Stimulated activated effector memory CD8-positive, alpha-beta T cell treated with anti-CD3 and anti-CD28 coated beads, Interleukin-12 subunit alpha, Interleukin-12 subunit beta, amount 100 ng/mL, for 72 hours (primary cell): ENCODE results near the gene SLC27A1.
"Not testable (repeated sequence)": the region's sequence is repeated elsewhere in the genome, so short reads cannot be mapped to it uniquely, and the experiment has no call there.

Source experiments
- ATAC-seq: fragments of 150-1000 bp; cut with Tn5 transposase; 2 replicates; pipeline ENCODE4 v1.10.0; 2021
- DNase-seq, 2 donors: peaks; one replicate each; pipeline ENCODE4 v3.0.0; 2021 to 2022; ENCODE audit warnings: low spot score in 2 of 2
- H3K27ac Mint-ChIP-seq: one replicate; pipeline ENCODE4 v1.8.0; 2022; ENCODE audit warnings: mild to moderate bottlenecking, mixed read lengths
- H3K36me3 Mint-ChIP-seq: one replicate; pipeline ENCODE4 v1.8.0; 2022; ENCODE audit warnings: mild to moderate bottlenecking, mixed read lengths
- H3K4me1 Mint-ChIP-seq: one replicate; pipeline ENCODE4 v1.8.0; 2022; ENCODE audit warnings: mixed read lengths
- H3K4me3 Mint-ChIP-seq: one replicate; pipeline ENCODE4 v1.8.0; 2022; ENCODE audit warnings: mild to moderate bottlenecking, mixed read lengths
- H3K9me3 Mint-ChIP-seq: one replicate; pipeline ENCODE4 v1.8.0; 2022; ENCODE audit warnings: mixed read lengths

The SLC27A1 gene

GRCh38 chr19:17510220-17510993, 40.1 kb downstream of the SLC27A1 start:
- Mint-ChIP-seq H3K27ac (peak overlapping the region; percentile 96), H3K9me3 (no peaks in the 10 kb centered on the region), H3K4me3 (peak overlapping the region; percentile 95), H3K4me1 (peaks cover 40% of the 10 kb centered on the region), H3K36me3 (peaks cover 27% of the 10 kb centered on the region)
- DNase-seq (no peak), ATAC-seq (no peak)

- peaks cover 40% of the 10 kb centered on the region for H3K4me1 Mint-ChIP-seq
- peak overlapping the region; percentile 95 for H3K4me3 Mint-ChIP-seq
- H3K27ac Mint-ChIP-seq: peak overlapping the region; percentile 96
- DNase-seq: peak; percentile 85 to 97
- no peaks in the 10 kb centered on the region for H3K9me3 Mint-ChIP-seq
- ATAC-seq: peak; percentile 83
- H3K36me3 Mint-ChIP-seq: peaks cover 39% of the 10 kb centered on the region
These were observed 41.6 kb downstream of the SLC27A1 start for GRCh38 chr19:17511724-17512573.

- Mint-ChIP-seq H3K36me3 (peaks cover 45% of the 10 kb centered on the region), H3K9me3 (no peaks in the 10 kb centered on the region), H3K4me1 (peaks cover 39% of the 10 kb centered on the region), H3K27ac (peak overlapping the region; percentile 96), H3K4me3 (peak overlapping the region; percentile 95)
- DNase-seq (no peak), ATAC-seq (no peak)
These were observed 42.2 kb downstream of the SLC27A1 start for GRCh38 chr19:17512574-17512939.

- H3K4me1 Mint-ChIP-seq: peaks cover 22% of the 10 kb centered on the region
- no peak overlapping the region for H3K4me3 Mint-ChIP-seq
- DNase-seq: no peak
- H3K27ac Mint-ChIP-seq: no peak overlapping the region
- peaks cover 64% of the 10 kb centered on the region for H3K36me3 Mint-ChIP-seq
- ATAC-seq: no peak
- H3K9me3 Mint-ChIP-seq: no peaks in the 10 kb centered on the region
These were observed 45.3 kb downstream of the SLC27A1 start for GRCh38 chr19:17515408-17516149.

GRCh38 chr19:17517898-17518297, 47.6 kb downstream of the SLC27A1 start:
- ATAC-seq (no peak), DNase-seq (no peak)
- Mint-ChIP-seq H3K9me3 (no peaks in the 10 kb centered on the region), H3K4me1 (peaks cover 11% of the 10 kb centered on the region), H3K36me3 (peaks cover 62% of the 10 kb centered on the region), H3K27ac (no peak overlapping the region), H3K4me3 (no peak overlapping the region)

- DNase-seq, H3K4me3 Mint-ChIP-seq, H3K27ac Mint-ChIP-seq, ATAC-seq, H3K9me3 Mint-ChIP-seq: not testable (repeated sequence)
- Mint-ChIP-seq H3K4me1 (peaks cover 16% of the 10 kb centered on the region), H3K36me3 (peaks cover 59% of the 10 kb centered on the region)
These were observed 48.3 kb downstream of the SLC27A1 start for GRCh38 chr19:17518654-17519053.

GRCh38 chr19:17519967-17520366, 49.6 kb downstream of the SLC27A1 start:
- H3K27ac Mint-ChIP-seq: no peak overlapping the region

GRCh38 chr19:17520865-17521264, 50.5 kb downstream of the SLC27A1 start:
- Mint-ChIP-seq H3K27ac (no peak overlapping the region), H3K36me3 (peaks cover 53% of the 10 kb centered on the region), H3K9me3 (no peaks in the 10 kb centered on the region), H3K4me1 (peaks cover 21% of the 10 kb centered on the region), H3K4me3 (no peak overlapping the region)
- ATAC-seq (no peak), DNase-seq (no peak)

More at GRCh38 chr19:17519967-17520366, 49.6 kb downstream of the SLC27A1 start:
- no peaks in the 10 kb centered on the region for H3K9me3 Mint-ChIP-seq
- no peak for DNase-seq
- H3K36me3 Mint-ChIP-seq: peaks cover 55% of the 10 kb centered on the region
- no peak overlapping the region for H3K4me3 Mint-ChIP-seq
- peaks cover 21% of the 10 kb centered on the region for H3K4me1 Mint-ChIP-seq
- no peak for ATAC-seq

- peak overlapping the region; percentile 82 for H3K27ac Mint-ChIP-seq
- peaks cover 30% of the 10 kb centered on the region for H3K36me3 Mint-ChIP-seq
- no peaks in the 10 kb centered on the region for H3K9me3 Mint-ChIP-seq
- ATAC-seq (peak; percentile 88), DNase-seq (peak; percentile 25 to 79)
- peaks cover 21% of the 10 kb centered on the region for H3K4me1 Mint-ChIP-seq
- peak overlapping the region; percentile 58 for H3K4me3 Mint-ChIP-seq
These were observed 52.9 kb downstream of the SLC27A1 start for GRCh38 chr19:17522988-17523872.

- Mint-ChIP-seq H3K27ac (peak overlapping the region; percentile 82), H3K4me3 (peak overlapping the region; percentile 58), H3K9me3 (peaks cover 2% of the 10 kb centered on the region), H3K4me1 (peaks cover 25% of the 10 kb centered on the region), H3K36me3 (peaks cover 20% of the 10 kb centered on the region)
- DNase-seq: no peak
- no peak for ATAC-seq
These were observed 54.3 kb downstream of the SLC27A1 start for GRCh38 chr19:17524651-17525050.

GRCh38 chr19:17525141-17525540, 54.8 kb downstream of the SLC27A1 start:
- Mint-ChIP-seq H3K9me3 (peaks cover 2% of the 10 kb centered on the region), H3K27ac (peak overlapping the region; percentile 45), H3K36me3 (peaks cover 17% of the 10 kb centered on the region), H3K4me3 (no peak overlapping the region), H3K4me1 (peaks cover 27% of the 10 kb centered on the region)
- no peak for ATAC-seq
- DNase-seq: no peak

GRCh38 chr19:17526922-17527321, 56.6 kb downstream of the SLC27A1 start:
- Mint-ChIP-seq H3K36me3 (peaks cover 3% of the 10 kb centered on the region), H3K27ac (no peak overlapping the region), H3K4me3 (no peak overlapping the region), H3K4me1 (peaks cover 27% of the 10 kb centered on the region), H3K9me3 (peaks cover 2% of the 10 kb centered on the region)
- no peak for DNase-seq
- peak; percentile 22 for ATAC-seq

GRCh38 chr19:17527326-17527725, 57.0 kb downstream of the SLC27A1 start:
- no peak for DNase-seq
- Mint-ChIP-seq H3K27ac (no peak overlapping the region), H3K36me3 (no peaks in the 10 kb centered on the region), H3K4me3 (no peak overlapping the region), H3K9me3 (peaks cover 2% of the 10 kb centered on the region), H3K4me1 (peaks cover 27% of the 10 kb centered on the region)
- ATAC-seq: no peak

- Mint-ChIP-seq H3K4me1 (peaks cover 14% of the 10 kb centered on the region), H3K36me3 (no peaks in the 10 kb centered on the region), H3K27ac (no peak overlapping the region), H3K9me3 (peaks cover 2% of the 10 kb centered on the region), H3K4me3 (no peak overlapping the region)
- DNase-seq (no peak), ATAC-seq (no peak)
These were observed 58.3 kb downstream of the SLC27A1 start for GRCh38 chr19:17528610-17529009.
